ENCODE results near the gene MACROD2.

Gene MACROD2

DNA sequence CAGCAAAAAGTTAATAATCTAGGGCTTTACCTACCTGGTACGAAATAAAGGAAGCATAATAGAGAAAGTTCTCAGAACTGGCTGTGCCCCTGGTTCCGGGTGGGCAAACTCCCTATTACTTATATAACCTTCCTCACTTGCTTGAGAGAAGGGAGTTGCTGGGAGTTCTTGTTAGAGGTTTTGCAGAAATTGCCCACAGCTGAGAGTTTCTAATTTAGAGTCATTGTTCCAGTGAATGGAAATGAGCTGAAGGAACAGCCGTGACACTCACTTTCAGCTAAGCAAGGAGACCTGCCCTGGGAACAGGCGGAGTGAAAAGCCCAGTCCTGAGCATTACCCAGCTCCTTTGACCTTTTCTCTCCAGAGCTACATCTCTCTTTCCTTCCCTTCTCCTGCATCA, 936.7 kb downstream of the MACROD2 start:
- DNase-seq: no peak

DNA sequence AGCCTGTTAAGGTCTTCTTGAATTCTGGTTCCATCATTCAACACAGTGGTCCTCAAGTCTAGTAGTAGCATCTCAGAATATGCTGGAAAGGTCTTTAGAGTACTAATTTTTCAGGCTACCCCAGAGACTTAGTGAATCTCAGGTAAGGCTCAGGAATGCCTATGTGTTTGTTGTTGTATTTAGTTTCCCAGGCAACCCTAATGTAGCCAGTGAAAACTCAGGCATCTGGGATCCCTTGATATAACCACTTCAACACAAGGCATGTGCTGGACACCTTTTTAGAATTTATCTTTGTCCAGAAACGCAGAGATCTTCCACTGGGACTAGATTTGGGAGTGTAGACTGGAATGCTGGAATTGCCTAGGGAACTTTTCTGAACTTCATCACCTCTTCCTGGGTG, 940.0 kb downstream of the MACROD2 start:
- no peak for DNase-seq

DNA sequence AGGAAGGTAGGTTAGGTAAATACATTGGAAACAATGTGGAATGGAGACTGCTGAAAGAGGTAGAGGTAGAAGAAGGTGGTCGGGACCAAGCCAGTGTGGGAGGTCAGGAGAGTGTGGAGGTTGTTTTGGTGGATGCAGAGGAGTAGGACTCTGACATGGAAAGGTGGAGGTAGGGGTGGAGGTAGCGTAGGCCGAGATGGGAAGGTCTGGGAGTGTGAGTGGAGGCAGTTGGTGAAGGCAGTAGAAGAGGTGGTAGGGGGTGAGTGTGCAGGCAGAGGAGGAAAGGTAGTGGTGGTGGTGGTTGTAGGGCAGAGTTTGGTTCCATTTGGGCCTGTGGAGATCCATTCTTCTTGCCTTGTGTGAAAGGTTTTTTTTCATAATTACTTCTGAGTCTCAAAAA, 941.7 kb downstream of the MACROD2 start:
- no peak for DNase-seq

DNA sequence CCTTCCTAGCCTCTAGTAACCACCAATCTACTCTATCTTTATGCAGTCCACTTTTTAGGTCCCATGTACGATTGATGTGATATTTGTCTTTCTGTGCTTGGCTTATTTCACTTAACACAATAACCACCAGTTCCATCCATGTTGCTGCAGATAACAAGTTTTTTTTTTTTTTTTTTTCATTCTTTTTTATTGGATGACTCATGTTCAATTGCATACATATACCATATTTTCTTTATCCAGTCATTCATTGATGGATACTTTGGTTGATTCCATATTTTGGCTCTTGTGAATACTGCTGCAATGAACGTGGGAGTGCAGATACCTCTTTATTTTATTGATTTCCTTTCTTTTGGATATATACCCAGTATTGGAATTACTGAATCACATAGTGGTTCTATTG, 942.5 kb downstream of the MACROD2 start:
- DNase-seq: no peak

DNA sequence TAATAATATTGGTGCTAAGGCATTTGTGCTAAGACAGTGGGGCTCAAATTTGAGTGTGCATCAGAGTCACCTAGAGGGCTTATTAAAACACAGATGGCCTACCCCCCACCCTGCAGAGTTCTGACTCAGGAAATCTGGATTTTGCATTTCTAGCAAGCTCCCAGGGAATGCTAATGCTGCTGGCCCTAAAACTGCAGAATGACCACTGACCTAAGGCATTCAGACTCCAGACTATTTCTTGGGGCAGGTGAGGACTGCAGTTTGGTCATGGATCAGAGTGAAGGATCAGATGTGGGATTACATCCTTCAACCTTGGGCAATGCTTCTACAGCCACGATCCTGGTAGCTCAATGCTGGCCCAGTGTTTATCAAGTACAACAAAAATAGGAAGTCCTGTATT, 952.2 kb downstream of the MACROD2 start:
- no peak for DNase-seq

DNA sequence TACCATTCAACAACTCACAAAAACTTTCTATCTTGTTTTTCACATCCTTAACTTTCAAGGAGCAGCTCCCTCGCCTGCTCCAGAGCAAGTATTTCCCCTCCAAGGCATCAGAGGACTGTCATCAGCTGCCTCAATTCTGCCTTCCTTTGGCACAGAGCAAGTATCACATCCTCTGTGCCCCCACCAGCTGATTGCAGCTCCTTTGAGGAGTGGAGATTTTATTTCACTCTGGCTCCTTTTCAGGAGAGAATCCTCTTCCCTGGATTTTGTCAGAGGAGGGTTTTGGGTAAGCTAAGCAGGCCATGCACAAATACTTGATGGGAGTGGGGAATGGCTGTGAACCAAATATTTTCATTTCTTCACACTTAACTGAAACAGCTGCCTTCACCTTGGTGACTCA, 952.6 kb downstream of the MACROD2 start:
- no peak for DNase-seq

DNA sequence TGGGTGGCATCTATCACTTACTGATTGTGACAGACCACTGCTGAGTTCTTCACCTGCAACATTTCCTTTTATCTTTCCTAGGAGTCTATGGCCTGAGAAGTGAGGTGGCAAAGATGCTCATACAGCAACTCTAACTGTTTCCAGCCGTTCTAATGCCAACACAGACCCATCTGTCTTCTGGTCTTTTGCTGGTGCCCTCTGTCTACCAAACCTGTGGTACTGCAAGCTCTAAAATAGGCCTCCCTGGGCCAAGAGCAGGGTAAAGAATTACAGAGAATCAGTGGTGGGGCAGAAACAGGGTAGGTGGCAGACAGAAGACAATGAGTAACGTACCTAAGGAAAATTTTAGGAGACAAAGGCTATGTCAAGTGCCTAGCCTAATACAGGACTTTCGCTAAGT, 953.1 kb downstream of the MACROD2 start:
- DNase-seq: no peak

DNA sequence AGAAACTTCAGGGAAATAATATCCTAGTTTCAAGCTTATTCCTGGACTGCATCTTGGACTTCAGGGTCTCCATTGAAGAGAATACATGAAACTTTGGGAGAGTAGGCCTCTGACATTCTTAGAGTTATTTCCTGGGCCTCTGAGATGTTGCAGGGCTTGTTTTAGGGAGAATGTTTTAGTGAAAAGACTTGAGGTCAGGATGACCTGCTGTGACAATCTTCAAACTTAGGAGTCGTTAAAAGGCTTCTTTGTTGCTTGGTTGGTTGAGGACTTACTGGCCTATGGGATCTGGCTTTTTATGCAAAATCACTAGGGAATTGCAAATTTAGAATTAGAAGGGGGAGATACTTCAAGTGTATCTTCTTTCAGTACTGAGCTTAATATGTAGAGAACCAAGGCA, 955.3 kb downstream of the MACROD2 start:
- DNase-seq: no peak

DNA sequence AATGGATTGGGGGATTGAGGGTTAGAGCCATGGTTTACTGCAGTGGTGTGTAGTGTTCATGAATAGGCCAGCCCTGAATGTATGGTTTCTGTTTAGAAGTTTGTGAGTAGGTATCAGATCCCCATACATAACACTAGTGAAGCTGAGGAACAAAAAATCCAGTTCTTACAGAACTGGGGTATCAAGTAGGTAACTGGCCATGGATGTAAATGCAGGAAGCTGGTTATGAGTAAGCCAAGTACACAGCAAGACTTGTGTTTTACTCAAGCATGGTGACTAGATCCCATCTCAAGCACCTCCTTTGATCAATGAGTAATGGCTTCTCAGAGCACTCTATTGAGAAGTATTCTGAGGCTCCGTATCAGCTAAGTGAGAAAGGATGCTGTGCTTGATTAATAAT, 955.8 kb downstream of the MACROD2 start:
- DNase-seq: no peak

DNA sequence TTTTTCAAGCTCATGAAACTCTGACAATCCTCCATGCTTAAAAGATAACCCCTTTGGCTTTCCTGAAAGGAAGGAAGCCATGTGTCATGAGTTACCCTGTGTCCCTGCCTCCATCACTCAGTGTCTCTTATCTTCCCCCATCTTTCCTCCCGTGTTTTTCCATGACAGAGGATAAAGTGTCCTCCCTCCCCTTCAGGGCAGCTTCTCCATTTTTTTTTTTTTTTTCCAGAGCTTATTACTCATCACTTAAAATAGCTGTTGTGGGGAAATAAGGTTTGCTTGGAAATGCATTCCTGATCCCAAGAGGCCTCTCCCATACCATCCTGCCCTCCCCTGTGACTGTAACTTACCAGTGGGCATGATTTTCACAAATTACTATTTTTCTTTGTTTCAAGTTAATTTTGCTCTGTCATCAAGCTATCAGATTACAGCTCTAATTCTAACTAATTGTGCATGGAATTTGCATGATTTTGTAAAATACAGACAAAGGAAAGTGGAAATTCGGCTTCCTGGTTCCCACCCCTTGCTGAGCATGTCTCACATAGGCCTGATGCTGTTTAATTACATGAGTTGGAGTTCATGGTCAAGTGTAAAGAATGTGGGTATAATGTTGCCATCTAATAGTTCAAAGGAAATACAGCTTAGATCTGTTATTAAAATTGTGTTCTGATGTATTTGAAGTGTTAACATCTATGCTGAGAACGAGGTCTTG, 956.5 kb downstream of the MACROD2 start:
- DNase-seq: no peak

DNA sequence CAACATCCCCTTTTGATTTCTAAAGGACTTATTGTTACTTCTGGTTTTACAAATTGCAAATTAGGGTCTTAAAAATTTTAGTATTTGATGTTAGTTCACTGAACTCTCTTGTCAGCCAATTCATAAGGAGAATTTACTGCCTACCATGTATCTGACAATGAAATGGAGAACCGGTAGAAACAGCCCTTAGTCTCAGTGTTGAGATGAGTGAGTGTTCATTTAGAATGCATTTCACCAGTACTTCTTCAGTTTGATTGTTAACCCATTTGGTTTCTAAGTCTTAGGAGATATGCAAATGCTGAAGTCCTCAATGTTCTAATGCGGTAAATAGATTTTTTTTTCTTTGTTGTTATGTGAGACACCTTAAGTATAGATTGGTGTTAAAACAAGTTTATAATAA, 958.4 kb downstream of the MACROD2 start:
- no peak for DNase-seq

DNA sequence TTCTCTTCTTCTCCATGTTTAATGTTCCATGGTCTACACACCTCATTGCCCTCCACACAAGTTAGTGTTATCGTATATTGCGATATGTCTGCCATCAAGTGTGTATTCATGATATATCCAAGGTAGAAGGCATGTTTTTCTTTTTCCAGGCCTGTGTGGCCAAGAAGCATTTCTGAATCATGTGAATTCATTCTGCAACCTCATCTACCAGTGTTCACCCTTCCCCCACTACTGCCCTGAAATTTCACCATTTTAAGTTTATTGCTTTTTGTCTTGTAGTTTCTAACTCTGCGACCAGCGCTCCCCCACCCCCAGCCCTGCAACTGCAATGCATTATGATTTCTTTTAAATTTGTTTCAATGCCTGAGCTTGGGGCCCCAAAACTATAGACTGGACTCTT, 960.1 kb downstream of the MACROD2 start:
- no peak for DNase-seq

DNA sequence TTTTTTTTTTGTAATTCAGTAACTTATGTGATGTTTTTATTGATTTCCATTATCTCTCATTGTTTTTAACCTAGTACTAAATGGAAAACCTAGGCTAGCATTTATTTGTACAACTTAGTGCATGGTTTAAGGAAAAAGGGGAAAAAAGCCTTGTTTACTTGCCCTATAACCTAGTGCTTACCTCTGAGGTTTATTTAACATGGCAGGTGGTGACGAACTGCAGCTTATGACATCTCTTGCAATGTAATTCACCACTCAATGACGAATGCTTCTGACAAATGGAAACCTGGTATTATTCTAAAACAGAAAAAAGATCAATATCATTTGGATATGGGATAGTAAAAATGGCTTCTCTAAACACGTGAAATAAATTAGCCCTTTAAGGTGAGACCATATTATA, 960.7 kb downstream of the MACROD2 start:
- DNase-seq: no peak

DNA sequence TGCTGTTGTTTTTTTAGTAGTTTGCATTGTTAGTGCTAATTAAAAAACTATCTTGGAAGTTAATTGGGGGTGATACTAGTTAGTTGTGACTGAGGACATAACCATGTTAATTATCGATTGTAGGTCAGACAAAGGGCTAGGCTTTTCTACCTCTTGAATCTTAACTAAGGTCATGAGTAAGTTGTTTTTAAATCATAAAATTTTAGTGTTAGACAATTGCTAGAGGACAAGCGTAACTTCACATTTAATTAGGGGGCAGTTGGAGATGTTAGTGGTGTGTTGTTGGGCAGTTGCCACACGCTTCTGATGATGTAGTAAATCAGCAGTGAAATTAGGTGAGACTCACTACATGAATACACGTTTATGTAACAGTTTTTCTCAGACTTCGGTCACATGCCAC, 961.2 kb downstream of the MACROD2 start:
- DNase-seq: no peak

DNA sequence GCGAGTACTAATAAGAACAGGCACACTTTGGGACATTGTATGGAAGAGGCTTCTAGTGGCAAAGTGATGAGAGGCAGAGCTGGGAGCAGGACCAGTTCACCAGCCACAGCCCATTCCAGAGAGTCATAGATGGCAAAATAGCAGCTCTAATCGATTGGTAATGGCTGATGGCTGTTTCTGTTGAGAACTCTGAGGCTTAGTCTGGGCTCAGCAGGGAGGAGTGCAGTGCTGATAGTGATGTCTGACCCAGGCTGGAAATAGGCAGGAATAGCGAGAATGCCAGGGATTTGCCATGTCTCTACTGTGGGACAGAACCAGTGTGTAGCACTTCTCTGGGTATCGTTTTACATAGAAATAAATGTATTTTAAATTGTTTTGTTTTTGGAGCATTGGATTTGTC, 962.1 kb downstream of the MACROD2 start:
- DNase-seq: no peak

DNA sequence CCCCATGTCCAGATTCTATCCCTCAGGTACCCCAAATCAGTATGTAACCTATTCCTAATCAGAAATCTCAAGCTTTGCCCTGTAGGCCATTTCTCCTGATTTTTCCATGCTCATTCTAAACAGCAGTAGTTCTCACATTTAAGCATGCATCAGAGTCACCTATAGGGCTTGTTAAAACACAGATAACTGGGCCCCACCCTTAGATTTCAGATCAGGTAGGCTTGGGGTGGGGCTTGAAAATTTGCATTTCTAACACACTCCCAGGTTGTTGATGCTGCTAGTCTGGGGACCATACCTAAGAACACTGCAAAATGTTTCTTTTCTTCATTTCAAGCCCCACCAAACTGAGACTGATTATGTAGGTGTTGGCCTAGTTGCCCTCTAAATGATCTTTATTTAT, 963.3 kb downstream of the MACROD2 start:
- no peak for DNase-seq

DNA sequence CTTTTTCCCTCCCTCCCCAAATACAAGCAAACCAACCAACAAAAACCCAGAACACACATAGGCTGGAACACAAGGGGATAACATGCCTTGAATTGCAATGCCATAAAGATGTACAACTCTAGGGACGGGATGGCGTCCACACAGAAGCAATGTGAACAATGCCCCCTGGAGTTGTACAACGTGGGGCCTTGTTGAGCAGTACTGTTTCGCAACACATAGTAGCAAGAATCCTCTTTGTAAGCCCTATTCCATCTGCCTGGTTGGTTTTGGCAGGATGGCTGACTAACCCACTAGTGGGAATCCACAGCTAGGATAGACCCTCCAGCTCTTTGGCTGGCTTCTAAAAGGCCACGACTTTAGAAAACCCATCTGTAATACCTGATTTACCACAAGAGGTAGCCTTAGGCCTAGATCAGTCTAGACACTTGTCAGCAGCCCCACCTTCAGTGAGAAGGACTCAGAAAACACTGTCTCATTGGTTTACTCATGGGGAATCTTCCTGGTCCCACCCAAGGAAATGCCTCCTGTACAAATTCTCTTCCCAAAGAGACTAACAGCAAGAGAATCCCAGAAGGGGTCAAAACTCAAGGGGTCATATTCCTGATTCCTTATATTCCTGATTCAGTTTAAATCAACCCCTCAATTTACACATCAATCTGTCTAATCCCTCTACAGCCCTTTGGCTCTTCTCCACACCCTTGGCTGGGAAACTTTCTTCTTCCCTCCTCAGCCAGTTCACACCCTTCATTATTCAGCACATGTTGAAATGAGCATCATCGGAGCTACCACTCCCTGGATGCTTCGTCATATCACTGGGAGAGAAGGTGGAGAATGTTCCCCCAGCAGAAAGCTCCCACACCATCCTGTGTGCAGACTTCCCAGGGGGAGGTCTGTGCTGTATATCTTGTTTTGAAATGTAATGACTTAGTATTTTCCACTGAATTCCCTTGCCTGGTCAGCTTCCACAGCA, 964.5 kb downstream of the MACROD2 start:
- no peak for DNase-seq

DNA sequence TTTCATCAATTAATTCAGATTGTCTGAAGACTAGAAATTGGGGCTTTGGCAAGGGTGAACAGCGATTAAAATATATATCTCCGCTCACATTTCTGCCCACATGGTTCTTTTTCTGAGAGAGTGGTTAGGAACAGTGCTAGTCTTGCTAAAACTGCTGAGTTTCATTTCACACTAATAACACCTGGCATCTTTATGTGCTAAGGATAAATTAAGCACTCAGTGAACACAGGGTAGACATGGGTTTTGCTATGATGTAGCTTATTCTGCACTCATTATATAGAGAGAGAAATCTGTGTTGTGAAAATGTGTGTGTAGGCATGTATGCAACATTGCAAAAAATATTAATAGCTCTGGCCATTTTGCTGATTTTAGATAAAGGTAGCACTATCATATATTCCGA, 965.5 kb downstream of the MACROD2 start:
- DNase-seq: no peak

DNA sequence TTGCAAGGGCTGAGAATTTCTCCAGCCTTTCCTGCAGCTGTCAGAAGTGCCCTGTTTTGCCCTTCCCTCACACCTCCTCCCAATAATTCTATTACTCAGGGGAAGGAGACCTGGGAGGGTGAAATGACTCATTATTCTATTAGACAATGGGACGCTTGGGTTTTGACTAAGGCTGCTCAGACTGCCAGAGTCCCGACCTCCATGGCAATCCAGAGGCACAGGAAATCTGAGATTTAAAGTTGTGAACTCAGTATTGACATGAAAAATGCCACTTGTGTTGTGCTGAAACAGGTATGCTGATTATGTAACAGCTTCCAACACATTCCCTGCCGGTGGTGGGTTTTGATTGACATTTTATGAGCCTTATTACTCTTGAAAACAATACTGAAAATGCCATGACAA, 967.9 kb downstream of the MACROD2 start:
- no peak for DNase-seq

DNA sequence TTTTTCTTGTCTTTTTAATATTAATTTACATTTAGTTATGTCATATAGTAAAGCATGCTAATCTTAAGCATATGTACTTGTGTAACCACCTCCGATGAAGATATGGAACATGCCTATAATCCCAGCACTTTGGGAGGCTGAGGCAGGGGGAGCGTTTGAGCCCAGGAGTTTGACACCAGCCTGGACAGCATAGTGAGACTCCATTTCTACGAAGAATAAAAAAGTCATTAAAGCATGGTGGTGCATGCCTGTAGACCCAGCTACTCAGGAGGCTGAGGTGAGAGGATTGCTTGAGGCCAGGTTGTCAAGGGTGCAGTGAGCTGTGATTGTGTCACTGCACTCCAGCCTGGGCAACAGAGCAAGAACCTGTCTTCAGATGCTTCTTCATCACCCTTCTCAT, 970.9 kb downstream of the MACROD2 start:
- DNase-seq: no peak

DNA sequence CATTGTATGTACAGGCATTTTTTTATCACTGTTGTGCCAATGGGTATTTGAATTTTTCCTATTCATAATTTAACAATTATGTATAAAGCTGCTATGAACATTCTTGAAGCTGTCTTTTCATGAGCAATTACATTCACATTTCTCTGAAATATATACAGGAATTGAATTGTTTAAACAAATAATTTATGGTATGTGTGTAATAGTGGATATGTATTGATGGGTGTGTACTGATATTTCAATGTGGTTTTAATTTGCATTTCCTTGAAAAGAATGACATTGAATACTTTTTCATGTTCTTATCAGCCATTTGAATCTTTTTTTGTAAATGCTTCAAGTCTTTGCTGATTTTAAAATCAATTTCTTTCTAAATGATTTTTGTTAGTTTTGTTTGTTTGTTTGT, 971.5 kb downstream of the MACROD2 start:
- DNase-seq: no peak

DNA sequence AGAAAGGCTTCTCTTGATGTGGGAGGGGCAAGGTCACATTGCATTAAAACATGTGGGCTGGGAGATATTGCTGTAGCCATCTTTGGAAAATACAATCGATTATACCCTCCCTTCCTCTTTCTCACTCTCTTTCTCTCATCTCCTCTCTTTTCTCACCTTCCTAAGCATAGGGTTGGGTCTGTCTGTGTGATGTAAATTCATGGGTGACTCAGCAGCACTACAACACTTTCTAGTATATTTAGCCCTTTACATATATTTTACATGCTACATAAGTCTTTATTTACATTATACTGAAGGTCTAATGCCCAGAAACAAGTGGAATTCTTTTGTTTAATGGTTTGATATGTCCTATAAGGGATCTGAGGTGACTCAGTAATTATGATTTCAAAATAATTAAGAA, 976.9 kb downstream of the MACROD2 start:
- DNase-seq: no peak

DNA sequence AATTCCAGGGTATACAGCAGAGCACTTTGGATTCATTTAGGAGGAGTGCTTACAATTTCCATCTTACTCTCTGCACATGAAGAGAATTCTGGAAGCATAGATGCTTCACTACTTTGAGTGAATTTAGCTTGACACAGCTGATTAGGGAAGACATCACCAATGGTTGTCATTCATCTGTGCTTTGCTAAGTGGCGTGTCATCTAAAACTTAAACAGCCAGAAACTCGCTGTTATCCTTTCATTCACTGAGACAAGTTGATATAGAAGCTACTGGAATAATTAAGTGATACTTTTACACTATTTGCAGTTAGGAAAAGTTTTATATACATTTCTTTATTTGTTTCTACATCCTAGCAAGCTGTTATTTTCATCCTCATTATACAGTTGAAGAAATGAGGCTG, 977.4 kb downstream of the MACROD2 start:
- DNase-seq: no peak

DNA sequence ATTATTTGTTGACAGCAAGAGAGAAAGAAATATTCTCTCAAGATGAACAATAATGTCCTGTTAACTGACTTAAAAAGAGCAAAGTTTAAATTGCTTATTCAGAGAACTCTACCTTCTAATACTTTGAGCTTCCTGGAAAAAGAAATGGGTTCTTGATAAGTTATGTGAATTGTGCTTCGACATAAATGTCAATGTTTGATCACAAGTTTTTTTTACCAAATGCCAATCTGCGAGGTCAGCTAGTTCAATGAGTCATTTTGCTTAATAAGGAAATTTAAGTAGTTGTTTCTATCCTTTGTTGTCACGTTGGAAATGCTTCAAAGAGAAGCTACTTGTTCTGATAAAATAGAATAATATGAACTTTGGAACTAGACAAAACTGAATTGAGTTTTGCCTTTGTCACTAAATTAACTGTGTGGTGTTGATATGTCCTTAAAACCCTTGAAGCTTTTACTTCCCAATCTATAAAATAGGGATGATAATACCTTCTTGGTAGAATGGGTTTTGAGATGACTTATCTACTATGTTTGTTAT, 984.2 kb downstream of the MACROD2 start:
- DNase-seq: no peak
